IMR-90 (cell line): ENCODE data around the gene FYB2.

ENCODE experiments used
- BHLHE40 ChIP-seq: fragments of 150-350 bp; IDR thresholded peaks from 2 replicates; pipeline ENCODE4 v1.6.1; 2016; ENCODE audit warnings: mild to moderate bottlenecking, low read depth, low read length
- CEBPB ChIP-seq: IDR thresholded peaks from 2 replicates; pipeline ENCODE4 v1.6.1; 2012; ENCODE audit warnings: low read depth, low read length, improper control_type of control experiment
- CHD1 ChIP-seq: IDR thresholded peaks from 2 replicates; pipeline ENCODE4 v1.6.1; 2012; ENCODE audit warnings: low read depth, low read length, improper control_type of control experiment
- CTCF ChIP-seq: conservative IDR thresholded peaks from 2 replicates; pipeline ENCODE4 v1.5.1; 2012; ENCODE audit warnings: mild to moderate bottlenecking, low read depth, low read length, improper control_type of control experiment
- MAFK ChIP-seq: IDR thresholded peaks from 2 replicates; pipeline ENCODE4 v1.6.1; 2012; ENCODE audit warnings: low read depth, low read length, improper control_type of control experiment
- MXI1 ChIP-seq: IDR thresholded peaks from 2 replicates; pipeline ENCODE4 v1.6.1; 2012; ENCODE audit warnings: low read depth, mild to moderate bottlenecking, low read length, moderate library complexity, borderline replicate concordance
- POLR2A ChIP-seq: IDR thresholded peaks from 2 replicates; pipeline ENCODE4 v1.6.1; 2012; ENCODE audit warnings: mild to moderate bottlenecking, low read depth, low read length
- RCOR1 ChIP-seq: IDR thresholded peaks from 2 replicates; pipeline ENCODE4 v1.6.1; 2012; ENCODE audit warnings: mild to moderate bottlenecking, low read length, improper control_type of control experiment; ENCODE audit not compliant: insufficient replicate concordance
- RFX5 ChIP-seq: IDR thresholded peaks from 2 replicates; pipeline ENCODE4 v1.8.0; 2012; ENCODE audit warnings: low read depth, mild to moderate bottlenecking, low read length, moderate library complexity

- TF ChIP-seq POLR2A (no peak), RFX5 (no peak), CHD1 (no peak), CTCF (no peak), MAFK (no peak), RCOR1 (no peak), MXI1 (no peak), CEBPB (no peak), BHLHE40 (no peak)
Observed at GRCh38 chr1:56837244-56837939, 18.2 kb upstream of the FYB2 start.
